Ishikawa (cell line): ENCODE data around the gene WSCD2.

Experiments used
- CEBPB ChIP-seq: IDR thresholded peaks from 2 replicates; pipeline ENCODE4 v1.6.1; 2012
- CREB1 ChIP-seq: IDR thresholded peaks from 2 replicates; pipeline ENCODE4 v1.6.1; 2012; ENCODE audit warnings: low read depth
- EGR1 ChIP-seq: IDR thresholded peaks from 2 replicates; pipeline ENCODE4 v1.6.1; 2012
- EP300 ChIP-seq: IDR thresholded peaks from 2 replicates; pipeline ENCODE4 v1.6.1; 2012; ENCODE audit warnings: borderline replicate concordance
- FOXM1 ChIP-seq: IDR thresholded peaks from 2 replicates; pipeline ENCODE4 v1.6.1; 2012; ENCODE audit warnings: low read depth, borderline replicate concordance
- NFIC ChIP-seq: IDR thresholded peaks from 2 replicates; pipeline ENCODE4 v1.6.1; 2012
- RAD21 ChIP-seq: IDR thresholded peaks from 2 replicates; pipeline ENCODE4 v1.6.1; 2012; ENCODE audit warnings: low read depth
- TAF1 ChIP-seq: IDR thresholded peaks from 2 replicates; pipeline ENCODE4 v1.6.1; 2012; ENCODE audit warnings: low read depth, mild to moderate bottlenecking
- TCF12 ChIP-seq: IDR thresholded peaks from 2 replicates; pipeline ENCODE4 v1.6.1; 2012; ENCODE audit warnings: low read depth
- TEAD4 ChIP-seq: IDR thresholded peaks from 2 replicates; pipeline ENCODE4 v1.6.1; 2012
- YY1 ChIP-seq: IDR thresholded peaks from 2 replicates; pipeline ENCODE4 v1.6.1; 2012; ENCODE audit warnings: low read depth
- ZBTB7A ChIP-seq: IDR thresholded peaks from 2 replicates; pipeline ENCODE4 v1.6.1; 2012; ENCODE audit warnings: low read depth
- TF ChIP-seq, protein P1 (sequence below): IDR thresholded peaks from 2 replicates; pipeline ENCODE4 v1.6.1; 2012; ENCODE audit warnings: low read depth, mild to moderate bottlenecking
- TF ChIP-seq, protein P2 (sequence below): IDR thresholded peaks from 2 replicates; pipeline ENCODE4 v1.6.1; 2012
- TF ChIP-seq, protein P3 (sequence below): IDR thresholded peaks from 2 replicates; pipeline ENCODE4 v1.6.1; 2012

The WSCD2 gene

DNA sequence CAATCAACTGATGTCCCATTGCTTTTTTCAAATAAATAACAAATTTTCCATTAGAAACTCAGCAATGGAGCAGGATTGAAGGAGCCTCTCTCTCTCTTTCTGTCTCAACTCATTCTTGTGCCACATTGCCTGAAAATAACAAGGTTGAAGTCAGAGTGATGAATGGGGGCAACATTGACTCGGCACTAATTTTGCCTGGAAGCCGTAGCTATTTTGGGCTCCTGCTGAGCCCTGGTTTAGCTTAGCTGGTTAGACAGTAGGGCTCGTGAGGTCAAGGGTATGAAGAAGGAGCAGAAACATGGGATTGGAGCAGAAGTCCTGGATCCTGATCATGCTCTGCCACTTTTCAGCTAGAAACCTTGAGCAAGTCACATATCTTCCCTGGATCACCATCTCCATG, 38.9 kb downstream of the WSCD2 start:
- no peak for TF ChIP-seq CREB1
- TF ChIP-seq, protein P1, sequence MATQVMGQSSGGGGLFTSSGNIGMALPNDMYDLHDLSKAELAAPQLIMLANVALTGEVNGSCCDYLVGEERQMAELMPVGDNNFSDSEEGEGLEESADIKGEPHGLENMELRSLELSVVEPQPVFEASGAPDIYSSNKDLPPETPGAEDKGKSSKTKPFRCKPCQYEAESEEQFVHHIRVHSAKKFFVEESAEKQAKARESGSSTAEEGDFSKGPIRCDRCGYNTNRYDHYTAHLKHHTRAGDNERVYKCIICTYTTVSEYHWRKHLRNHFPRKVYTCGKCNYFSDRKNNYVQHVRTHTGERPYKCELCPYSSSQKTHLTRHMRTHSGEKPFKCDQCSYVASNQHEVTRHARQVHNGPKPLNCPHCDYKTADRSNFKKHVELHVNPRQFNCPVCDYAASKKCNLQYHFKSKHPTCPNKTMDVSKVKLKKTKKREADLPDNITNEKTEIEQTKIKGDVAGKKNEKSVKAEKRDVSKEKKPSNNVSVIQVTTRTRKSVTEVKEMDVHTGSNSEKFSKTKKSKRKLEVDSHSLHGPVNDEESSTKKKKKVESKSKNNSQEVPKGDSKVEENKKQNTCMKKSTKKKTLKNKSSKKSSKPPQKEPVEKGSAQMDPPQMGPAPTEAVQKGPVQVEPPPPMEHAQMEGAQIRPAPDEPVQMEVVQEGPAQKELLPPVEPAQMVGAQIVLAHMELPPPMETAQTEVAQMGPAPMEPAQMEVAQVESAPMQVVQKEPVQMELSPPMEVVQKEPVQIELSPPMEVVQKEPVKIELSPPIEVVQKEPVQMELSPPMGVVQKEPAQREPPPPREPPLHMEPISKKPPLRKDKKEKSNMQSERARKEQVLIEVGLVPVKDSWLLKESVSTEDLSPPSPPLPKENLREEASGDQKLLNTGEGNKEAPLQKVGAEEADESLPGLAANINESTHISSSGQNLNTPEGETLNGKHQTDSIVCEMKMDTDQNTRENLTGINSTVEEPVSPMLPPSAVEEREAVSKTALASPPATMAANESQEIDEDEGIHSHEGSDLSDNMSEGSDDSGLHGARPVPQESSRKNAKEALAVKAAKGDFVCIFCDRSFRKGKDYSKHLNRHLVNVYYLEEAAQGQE, result no peak
- TF ChIP-seq RAD21, result no peak
- TF ChIP-seq, protein P2, sequence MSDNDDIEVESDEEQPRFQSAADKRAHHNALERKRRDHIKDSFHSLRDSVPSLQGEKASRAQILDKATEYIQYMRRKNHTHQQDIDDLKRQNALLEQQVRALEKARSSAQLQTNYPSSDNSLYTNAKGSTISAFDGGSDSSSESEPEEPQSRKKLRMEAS, result no peak
- TF ChIP-seq EGR1, result no peak
- no peak for TF ChIP-seq YY1

DNA sequence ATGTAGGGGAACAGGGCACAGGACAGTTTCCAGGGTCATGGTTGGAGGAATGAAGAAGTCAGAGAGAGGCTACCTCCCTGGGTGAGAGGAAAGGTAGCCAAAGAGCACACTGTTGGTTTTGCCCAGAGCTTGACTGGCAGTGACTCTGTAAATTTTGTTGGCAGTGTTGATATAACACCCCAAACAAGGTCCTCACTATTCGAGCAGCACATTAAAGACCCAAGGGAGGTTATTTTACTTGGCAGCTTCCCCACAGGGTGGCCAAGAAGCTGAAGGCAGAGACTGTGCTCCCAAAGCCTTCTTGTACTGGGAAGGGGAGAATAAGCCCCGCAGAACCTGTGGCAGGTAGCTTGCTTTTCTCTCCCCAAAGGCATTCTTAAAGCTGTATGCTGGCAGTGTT, 40.6 kb downstream of the WSCD2 start:
- TF ChIP-seq EGR1, result no peak
- TF ChIP-seq NFIC, result no peak

DNA sequence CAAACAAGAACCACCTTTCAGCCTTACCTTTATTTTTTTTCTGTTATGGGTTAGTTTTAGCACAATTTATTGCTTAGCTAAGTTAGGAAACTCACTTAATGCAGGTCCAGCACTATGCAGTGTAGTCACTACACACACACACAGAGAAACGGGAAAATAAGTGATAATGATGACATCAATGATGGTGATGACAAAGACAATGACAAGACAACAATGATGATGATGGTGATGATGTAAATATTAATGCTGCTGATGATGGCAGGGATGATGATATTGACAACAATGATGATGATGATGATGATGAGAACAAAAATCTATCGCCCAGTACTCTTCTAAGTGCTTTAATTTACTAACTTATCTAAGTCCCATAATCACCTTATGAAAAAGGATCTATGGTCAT, 41.1 kb downstream of the WSCD2 start:
- TF ChIP-seq, protein P3, sequence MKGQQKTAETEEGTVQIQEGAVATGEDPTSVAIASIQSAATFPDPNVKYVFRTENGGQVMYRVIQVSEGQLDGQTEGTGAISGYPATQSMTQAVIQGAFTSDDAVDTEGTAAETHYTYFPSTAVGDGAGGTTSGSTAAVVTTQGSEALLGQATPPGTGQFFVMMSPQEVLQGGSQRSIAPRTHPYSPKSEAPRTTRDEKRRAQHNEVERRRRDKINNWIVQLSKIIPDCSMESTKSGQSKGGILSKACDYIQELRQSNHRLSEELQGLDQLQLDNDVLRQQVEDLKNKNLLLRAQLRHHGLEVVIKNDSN, result no peak
- TF ChIP-seq CEBPB (no peak), FOXM1 (no peak), RAD21 (no peak), EP300 (no peak), CREB1 (no peak), TEAD4 (no peak), ZBTB7A (no peak), TAF1 (no peak)
- TF ChIP-seq, protein P1, result no peak

DNA sequence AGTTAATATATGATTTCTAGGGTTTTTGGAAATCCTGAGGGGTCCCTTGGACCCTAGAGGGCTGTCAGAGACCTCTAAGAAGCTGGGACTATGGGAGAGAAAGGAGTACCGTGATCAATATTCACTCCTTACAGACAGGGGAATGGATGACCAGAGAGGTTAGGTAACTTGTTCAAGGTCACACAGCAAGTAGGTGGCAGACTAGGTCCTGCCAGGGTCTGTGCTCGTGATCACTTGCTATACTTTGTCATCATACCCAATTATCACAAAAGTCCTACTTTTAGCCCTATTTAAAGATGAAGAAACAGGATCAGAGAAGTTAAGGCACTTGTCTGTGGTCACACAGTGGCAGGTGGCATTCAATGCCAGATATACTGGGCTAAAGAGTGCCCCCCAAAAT, 42.9 kb downstream of the WSCD2 start:
- TF ChIP-seq, protein P3, result no peak
- no peak for TF ChIP-seq RAD21
- no peak for TF ChIP-seq CEBPB
- no peak for TF ChIP-seq NFIC
- TF ChIP-seq TEAD4, result no peak
- TF ChIP-seq, protein P1, result no peak
- TF ChIP-seq EGR1, result no peak
- TF ChIP-seq FOXM1, result no peak
- no peak for TF ChIP-seq YY1
- TF ChIP-seq CREB1, result no peak
- no peak for TF ChIP-seq EP300

DNA sequence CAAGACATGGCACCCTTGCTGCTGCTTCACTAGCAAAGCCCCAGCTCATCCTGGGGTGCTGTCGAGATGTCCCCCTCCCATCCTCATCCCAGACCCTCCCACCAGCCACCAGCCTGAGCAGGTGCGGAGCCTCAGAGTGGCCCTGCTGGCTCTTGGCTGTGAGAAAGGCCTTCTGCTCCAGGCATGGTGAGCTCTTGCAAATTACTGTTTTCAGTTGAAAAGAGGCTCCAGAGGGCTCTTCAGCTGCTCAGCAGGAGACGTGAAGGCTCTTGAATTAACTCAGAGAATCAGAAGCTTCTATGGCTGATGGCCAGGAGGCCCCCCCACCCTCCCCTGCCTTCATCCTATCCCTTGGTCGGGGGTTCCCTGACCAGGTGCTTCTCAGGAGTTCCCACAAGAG, 44.1 kb downstream of the WSCD2 start:
- TF ChIP-seq TEAD4, result no peak
- no peak for TF ChIP-seq CREB1
- no peak for TF ChIP-seq RAD21
- TF ChIP-seq EGR1, result no peak
- TF ChIP-seq, protein P3, result no peak
- TF ChIP-seq ZBTB7A, result no peak
- TF ChIP-seq, protein P1, result no peak
- no peak for TF ChIP-seq NFIC
- no peak for TF ChIP-seq YY1
- no peak for TF ChIP-seq FOXM1
- TF ChIP-seq, protein P2, result no peak
- no peak for TF ChIP-seq CEBPB
- no peak for TF ChIP-seq TCF12
- TF ChIP-seq TAF1, result no peak
- TF ChIP-seq EP300, result no peak
